GM15510 (cell line): ENCODE results near the gene GREM2.

Experiments used
- POLR2A ChIP-seq: IDR thresholded peaks from 3 replicates; pipeline ENCODE4 v1.6.1; 2011; ENCODE audit warnings: borderline replicate concordance; ENCODE audit not compliant: insufficient read length; ENCODE audit errors: extremely low read depth

The GREM2 gene

GRCh38 chr1:240595476-240595875 is 16.5 kb downstream of the GREM2 start:
- TF ChIP-seq POLR2A, result no peak

DNA sequence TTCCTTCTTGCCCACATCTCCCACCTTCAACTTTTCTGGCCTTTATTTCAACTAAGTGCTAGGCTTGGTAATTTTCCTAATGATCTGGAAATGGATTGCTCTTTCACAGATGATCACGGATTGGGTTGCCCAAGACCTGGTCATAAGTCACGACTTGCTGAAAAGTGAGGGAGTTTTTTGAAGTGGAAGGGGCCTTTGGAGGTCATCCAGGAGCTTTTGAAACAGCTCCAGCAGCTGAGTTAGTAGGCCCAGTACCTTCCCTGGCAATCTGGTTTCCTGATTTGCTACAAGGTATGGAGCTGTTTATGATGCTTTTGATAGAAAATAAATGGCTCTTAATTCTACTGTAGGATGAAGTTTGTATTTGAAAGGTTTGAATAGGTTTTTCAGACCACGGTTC is 20.4 kb downstream of the GREM2 start:
- no peak for TF ChIP-seq POLR2A

DNA sequence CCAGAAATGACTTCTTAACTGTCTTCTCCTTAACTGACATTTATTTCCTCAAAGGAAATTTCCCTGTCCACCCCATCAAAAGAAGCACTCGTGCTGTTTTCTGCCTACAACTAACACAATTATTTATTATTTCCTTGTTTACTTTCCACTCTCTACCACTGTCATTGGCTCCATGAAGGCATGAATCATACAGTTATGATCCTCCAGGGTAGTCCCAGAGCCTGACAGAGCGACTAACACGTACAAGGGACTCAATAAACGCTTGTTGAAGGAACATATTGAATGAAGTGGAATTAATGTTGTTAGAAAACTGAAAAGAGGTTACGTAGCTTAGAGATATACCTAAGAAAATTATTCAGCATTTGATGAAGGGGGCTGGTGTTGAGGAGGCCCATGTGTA is 20.9 kb downstream of the GREM2 start:
- TF ChIP-seq POLR2A, result no peak

GRCh38 chr1:240589585-240590110 is 22.3 kb downstream of the GREM2 start:
- no peak for TF ChIP-seq POLR2A

DNA sequence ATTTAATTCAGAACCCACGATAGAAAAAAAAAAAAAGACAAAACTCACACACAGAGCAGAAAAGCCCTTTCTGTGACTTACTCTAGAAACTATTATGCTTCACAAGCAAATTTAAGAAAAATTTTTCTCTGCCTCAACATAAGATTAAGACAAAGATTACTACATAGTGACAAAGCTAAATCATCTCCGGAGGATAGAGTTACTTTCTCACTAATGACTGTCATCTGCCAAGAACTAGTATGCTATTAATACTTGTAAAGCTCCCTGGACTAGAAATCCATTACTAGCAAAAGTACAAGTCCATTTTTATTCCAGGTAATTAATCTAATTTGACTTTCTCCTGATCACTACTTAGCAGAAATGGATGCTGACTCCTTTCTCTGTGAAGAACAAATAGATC is 25.9 kb downstream of the GREM2 start:
- no peak for TF ChIP-seq POLR2A

GRCh38 chr1:240582953-240583352 is 29.0 kb downstream of the GREM2 start:
- TF ChIP-seq POLR2A, result no peak

- no peak for TF ChIP-seq POLR2A
Observed at GRCh38 chr1:240579511-240579910, 32.4 kb downstream of the GREM2 start.

DNA sequence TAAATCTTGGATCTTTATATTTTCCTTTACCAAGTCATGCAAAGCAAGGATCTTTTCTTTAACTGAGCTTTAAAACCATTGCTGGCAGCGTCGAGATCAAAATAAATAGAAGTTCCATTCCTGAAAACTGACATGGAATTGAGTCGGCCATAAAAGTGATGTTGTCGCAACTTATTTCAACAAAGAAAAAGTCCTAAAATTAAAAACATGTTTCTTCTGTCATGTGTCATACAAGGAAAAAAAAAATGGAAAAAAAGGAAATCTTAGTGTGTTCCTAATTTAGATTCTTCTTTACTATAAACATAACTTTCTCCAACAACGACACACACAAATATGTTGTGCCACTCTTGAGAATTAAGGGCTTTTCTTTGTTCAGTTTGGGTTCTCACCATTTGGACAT is 34.9 kb downstream of the GREM2 start:
- TF ChIP-seq POLR2A, result no peak

- TF ChIP-seq POLR2A, result no peak
Observed at GRCh38 chr1:240575981-240576662, 35.8 kb downstream of the GREM2 start.

DNA sequence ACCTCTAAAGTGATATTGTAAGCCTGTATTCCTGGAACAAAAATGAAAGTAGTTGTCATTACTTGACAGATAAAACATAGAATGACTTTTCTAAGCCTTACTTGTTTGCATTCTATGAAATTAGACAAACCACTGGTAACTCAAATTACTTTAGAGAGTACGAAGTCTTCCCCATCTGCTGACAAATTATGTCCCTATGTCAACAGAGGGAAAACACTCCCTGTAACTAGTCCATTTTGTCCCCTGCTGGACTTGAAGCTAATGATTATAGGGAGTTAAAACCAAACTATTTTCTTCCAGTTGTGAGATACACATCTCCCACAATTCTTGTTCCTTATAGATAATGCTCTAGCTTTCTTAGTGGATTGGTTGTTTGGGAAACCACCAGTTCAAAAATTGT is 39.6 kb downstream of the GREM2 start:
- TF ChIP-seq POLR2A, result no peak

DNA sequence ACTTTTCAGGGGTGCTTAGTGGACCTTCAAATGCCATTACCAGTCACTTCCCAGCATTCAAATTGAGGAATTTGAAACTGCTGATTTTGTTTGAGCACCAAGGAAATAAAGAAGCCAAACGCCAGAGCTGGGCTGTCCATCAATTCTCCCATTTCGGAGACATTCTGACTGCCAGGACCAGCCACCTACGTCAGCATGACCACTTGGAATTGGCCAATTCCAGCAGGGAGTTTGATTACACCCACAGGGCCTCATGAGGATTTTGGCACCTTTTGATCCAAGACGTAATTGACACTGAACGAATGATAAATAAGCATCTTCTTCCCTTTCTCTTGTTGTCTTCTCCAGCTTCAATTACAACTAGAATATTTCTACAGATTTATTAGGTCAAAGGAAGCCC is 40.2 kb downstream of the GREM2 start:
- TF ChIP-seq POLR2A, result no peak

DNA sequence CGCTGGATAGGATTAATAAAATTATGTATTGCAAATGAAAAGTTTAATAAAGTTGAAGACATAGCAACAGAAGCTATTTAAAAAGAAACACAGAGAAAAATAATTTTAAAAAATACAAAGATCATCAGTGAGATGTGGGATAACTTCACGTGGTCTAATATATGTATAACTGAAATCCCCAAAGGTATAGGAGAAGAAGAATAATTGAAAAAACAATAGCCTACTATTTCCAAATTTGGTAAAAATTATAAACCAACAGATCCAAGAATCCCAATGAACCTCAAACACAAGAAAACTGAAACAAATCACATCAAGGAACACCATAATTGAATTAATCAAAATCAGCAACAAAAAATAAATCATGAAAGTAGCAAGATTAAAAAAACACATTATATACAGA is 44.9 kb downstream of the GREM2 start:
- TF ChIP-seq POLR2A, result no peak

DNA sequence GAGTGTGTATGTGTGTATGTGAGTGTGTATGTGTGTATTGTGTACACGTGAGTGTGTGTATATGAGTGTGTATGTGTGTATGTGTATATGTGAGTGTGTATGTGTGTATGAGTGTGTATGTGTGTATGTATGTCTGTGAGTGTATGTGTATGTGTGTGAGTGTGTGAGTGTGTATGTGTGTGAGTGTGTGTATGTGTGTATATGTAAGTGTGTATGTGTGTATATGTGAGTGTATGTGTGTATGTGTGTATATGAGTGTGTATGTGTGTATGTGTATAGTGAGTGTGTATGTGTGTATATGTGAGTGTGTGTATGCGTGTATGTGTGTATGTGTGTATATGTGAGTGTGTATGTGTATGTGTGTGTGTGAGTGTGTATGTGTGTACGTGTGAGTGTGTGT is 49.2 kb downstream of the GREM2 start:
- no peak for TF ChIP-seq POLR2A

- no peak for TF ChIP-seq POLR2A
Observed at GRCh38 chr1:240562111-240562590, 49.8 kb downstream of the GREM2 start.

DNA sequence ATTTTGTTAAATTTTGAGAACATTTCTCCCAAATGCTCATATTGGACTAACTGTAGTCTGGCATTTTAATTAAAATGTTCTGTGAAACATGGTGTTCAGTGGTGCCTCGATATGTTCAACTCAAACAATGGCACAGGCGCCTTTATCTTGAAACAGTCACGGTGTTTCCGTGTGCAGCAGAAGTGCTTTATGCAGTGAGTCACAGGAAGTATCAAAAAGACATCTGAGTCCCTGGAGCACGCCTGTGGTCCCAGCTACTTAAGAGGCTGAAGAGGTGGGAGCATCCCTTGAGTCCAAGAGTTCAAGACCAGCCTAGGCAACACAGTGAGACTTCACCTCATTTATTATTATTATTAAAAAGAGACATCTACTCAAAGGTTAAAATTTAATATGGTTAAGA is 52.2 kb downstream of the GREM2 start:
- TF ChIP-seq POLR2A, result no peak

DNA sequence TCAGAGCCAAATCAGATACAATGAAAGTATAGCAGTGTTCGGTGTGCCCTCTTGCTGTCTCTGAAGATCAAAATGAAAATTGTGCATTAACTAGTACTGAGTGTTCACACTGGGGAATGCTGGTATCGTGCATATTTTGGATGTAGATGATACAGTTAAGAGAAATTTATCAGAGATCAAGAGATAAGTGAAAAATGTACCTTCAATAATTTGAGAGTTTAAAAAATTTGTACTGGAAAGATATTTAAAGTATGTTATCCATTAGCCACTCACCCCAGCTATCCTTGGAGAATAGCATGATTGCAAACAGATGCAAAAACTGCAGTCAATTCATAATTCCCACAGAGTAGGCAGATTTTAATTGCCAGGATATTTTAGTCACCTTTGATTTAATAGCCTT is 56.4 kb downstream of the GREM2 start:
- TF ChIP-seq POLR2A, result no peak
